Measurements from ENCODE around the gene FMO2. TPM values are rescaled to one million over a fixed set of nuclear protein-coding genes. Genes with fewer than 3 reads are reported as not detected.

Gene FMO2
- total RNA-seq, 4 donors from 2014 or later, result 13.2 to 25.1 (median 22.5) TPM

DNA sequence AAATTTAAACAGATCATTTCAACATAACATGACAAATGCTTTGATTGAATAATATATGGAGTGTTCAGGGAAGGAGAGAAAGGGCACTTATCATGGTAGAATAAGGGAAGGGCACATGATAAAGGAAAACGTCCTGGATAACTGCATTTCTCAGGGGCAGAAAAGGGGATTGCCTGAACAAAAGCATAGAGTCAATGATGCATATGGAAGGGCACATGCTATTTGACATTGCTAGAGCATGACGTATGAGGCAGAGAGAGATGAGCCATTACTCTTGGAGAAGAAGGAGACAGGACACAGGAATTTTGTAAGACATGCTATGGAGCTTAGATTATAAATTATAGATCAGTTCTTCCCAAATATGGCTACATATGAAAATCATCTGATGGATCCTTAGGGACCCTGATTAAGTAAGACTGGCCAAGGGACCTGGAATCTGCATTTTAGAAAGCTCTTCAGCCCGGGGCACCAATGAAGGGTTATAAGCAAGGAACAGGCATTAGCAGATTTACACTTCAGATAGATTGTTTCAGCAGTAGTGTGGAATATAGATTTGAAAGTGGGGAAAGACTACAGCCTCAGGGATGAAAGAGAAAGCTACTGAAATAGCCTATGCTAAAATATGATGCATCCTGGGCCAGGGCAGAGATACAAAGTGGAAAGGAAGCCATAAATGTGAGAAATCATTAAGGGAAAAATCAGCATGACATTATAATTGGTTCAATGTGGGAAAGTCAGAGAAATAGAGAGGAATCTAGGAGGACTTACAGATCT is 21.3 kb downstream of the FMO2 start:
- no peak overlapping the region for H3K4me3 ChIP-seq
- peaks cover 0 to 10% of the 10 kb centered on the region in 2 donors for H3K4me1 ChIP-seq
- in situ Hi-C loops (cut with MboI; ENCODE audit: low sequenced_read_pairs in 4 of 4), result no loop called here
- H3K36me3 ChIP-seq, result no peaks in the 10 kb centered on the region
- no peak for TF ChIP-seq POLR2A (IDR thresholded peaks at IDR 0.05)
- TF ChIP-seq, protein P1, sequence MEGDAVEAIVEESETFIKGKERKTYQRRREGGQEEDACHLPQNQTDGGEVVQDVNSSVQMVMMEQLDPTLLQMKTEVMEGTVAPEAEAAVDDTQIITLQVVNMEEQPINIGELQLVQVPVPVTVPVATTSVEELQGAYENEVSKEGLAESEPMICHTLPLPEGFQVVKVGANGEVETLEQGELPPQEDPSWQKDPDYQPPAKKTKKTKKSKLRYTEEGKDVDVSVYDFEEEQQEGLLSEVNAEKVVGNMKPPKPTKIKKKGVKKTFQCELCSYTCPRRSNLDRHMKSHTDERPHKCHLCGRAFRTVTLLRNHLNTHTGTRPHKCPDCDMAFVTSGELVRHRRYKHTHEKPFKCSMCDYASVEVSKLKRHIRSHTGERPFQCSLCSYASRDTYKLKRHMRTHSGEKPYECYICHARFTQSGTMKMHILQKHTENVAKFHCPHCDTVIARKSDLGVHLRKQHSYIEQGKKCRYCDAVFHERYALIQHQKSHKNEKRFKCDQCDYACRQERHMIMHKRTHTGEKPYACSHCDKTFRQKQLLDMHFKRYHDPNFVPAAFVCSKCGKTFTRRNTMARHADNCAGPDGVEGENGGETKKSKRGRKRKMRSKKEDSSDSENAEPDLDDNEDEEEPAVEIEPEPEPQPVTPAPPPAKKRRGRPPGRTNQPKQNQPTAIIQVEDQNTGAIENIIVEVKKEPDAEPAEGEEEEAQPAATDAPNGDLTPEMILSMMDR (IDR thresholded peaks at IDR 0.05 in 4 of 5, conservative IDR thresholded peaks at IDR 0.05 in 1 of 5), result no peak
- ATAC-seq (no peak), DNase-seq (no peak)
- no peaks in the 10 kb centered on the region for H3K27me3 ChIP-seq
- peak overlapping the region in 2 of 4 donors; percentile 19 to 35 for H3K27ac ChIP-seq
- H3K9me3 ChIP-seq, result no peaks in the 10 kb centered on the region
- intact Hi-C loops (cut with DNase I; ENCODE audit: low total_unique reads), result no loop called here

DNA sequence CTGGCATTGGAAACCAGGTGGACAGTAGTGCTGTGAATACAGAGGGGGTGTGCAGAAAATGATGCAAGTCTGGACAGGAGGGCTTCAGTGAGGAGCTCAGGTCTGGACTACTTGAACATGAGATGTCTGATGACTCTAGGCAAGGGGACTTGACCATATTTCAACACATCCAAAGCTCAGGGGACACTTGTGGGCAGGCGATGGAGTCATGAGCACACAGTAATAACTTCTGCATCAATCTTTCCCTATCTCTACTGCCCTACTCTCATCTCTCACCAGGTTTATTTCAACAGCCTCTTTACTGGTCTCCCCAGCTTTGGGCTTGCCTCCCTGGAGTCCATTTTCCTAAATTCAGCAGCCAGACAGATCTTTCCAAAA is 21.9 kb downstream of the FMO2 start:
- no peaks in the 10 kb centered on the region for H3K27me3 ChIP-seq
- H3K27ac ChIP-seq, result peak overlapping the region in 2 of 4 donors; percentile 19
- no peaks in the 10 kb centered on the region for H3K36me3 ChIP-seq
- H3K9me3 ChIP-seq, result no peaks in the 10 kb centered on the region
- intact Hi-C loops (cut with DNase I; ENCODE audit: low total_unique reads), result no loop called here
- ATAC-seq (peak; percentile 66 to 78), DNase-seq (peak; percentile 15 to 65)
- in situ Hi-C loops (cut with MboI; ENCODE audit: low sequenced_read_pairs in 4 of 4), result no loop called here
- TF ChIP-seq POLR2A (IDR thresholded peaks at IDR 0.05), result no peak
- TF ChIP-seq, protein P1 (IDR thresholded peaks at IDR 0.05 in 4 of 5, conservative IDR thresholded peaks at IDR 0.05 in 1 of 5), result no peak
- peaks cover 0 to 10% of the 10 kb centered on the region in 2 donors for H3K4me1 ChIP-seq
- H3K4me3 ChIP-seq, result no peak overlapping the region

DNA sequence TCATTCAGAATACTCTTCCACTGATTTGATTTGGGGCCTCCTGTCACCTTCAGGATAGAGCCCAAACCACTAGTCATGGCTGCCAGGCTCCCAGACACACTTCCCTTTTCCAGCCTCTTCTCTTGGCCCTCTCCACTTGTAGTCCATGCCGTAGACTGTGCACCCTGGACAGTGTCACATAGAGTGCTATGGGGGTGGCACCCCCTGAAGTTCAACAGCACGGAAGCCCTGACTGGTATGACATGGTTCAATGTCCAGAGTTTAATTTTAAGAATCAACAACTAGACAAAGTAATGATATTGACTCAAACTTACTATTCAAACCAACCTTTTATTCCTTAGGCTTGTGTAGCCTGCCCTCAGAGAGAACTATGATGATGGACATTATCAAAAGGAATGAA is 22.3 kb downstream of the FMO2 start:
- ATAC-seq, result no peak
- no peak for DNase-seq
- peaks cover 0 to 10% of the 10 kb centered on the region in 2 donors for H3K4me1 ChIP-seq
- no peaks in the 10 kb centered on the region for H3K9me3 ChIP-seq
- no peaks in the 10 kb centered on the region for H3K27me3 ChIP-seq
- in situ Hi-C loops (cut with MboI; ENCODE audit: low sequenced_read_pairs in 4 of 4) (no loop called here), intact Hi-C loops (cut with DNase I; ENCODE audit: low total_unique reads) (no loop called here)
- H3K4me3 ChIP-seq, result no peak overlapping the region
- H3K36me3 ChIP-seq, result no peaks in the 10 kb centered on the region
- peak overlapping the region in 1 of 4 donors; percentile 19 for H3K27ac ChIP-seq
- no peak for TF ChIP-seq POLR2A (IDR thresholded peaks at IDR 0.05)
- TF ChIP-seq, protein P1 (IDR thresholded peaks at IDR 0.05 in 4 of 5, conservative IDR thresholded peaks at IDR 0.05 in 1 of 5), result no peak

DNA sequence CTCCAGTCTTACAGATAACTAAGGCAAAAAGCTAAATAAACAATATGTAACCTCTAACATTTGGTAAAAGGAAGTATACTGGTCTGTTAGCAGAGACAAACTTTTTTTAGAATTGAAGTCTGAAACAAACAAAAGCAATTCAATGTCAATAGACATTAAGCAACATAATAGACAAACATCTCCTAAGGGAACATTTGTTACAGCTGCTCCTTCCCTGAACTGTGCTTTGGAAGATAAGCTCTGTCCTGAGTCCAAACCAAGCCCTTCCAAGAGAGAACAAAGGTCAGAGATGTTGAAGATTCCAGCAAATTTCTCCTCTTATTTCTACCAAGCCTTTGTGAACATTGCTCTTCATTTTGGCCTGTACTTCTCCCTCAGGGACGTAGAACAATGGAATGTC is 25.3 kb downstream of the FMO2 start:
- DNase-seq (no peak), ATAC-seq (peak; percentile 78 to 82)
- intact Hi-C loops (cut with DNase I; ENCODE audit: low total_unique reads), result no loop called here
- Histone ChIP-seq H3K27me3 (no peaks in the 10 kb centered on the region), H3K36me3 (no peaks in the 10 kb centered on the region), H3K27ac (peak overlapping the region; percentile 20 to 54 (median 27)), H3K4me1 (peaks cover 0 to 10% of the 10 kb centered on the region in 2 donors), H3K4me3 (no peak overlapping the region), H3K9me3 (no peaks in the 10 kb centered on the region)
- TF ChIP-seq, protein P1 (IDR thresholded peaks at IDR 0.05 in 4 of 5, conservative IDR thresholded peaks at IDR 0.05 in 1 of 5), result no peak
- no peak for TF ChIP-seq POLR2A (IDR thresholded peaks at IDR 0.05)
- in situ Hi-C loops (cut with MboI; ENCODE audit: low sequenced_read_pairs in 4 of 4), result no loop called here

Measured in gastrocnemius medialis (tissue), 4 donors.